GM19193 (cell line): ENCODE results near the gene PEAK3.

Source experiments
- POLR2A ChIP-seq: IDR thresholded peaks from 4 replicates; pipeline ENCODE4 v1.6.1; 2011; ENCODE audit not compliant: insufficient read depth, insufficient read length; ENCODE audit errors: extremely low read depth

Gene PEAK3

GRCh38 chr19:2271234-2272103 is 10.5 kb downstream of the PEAK3 start:
- no peak for TF ChIP-seq POLR2A

- peak; percentile 30 for TF ChIP-seq POLR2A
These were observed 11.3 kb downstream of the PEAK3 start for GRCh38 chr19:2270423-2271233.

- TF ChIP-seq POLR2A, result no peak
These were observed 11.9 kb downstream of the PEAK3 start for GRCh38 chr19:2270157-2270422.

GRCh38 chr19:2269244-2270156 is 12.5 kb downstream of the PEAK3 start:
- TF ChIP-seq POLR2A, result peak; percentile 99

- TF ChIP-seq POLR2A, result no peak
These were observed 13.1 kb downstream of the PEAK3 start for GRCh38 chr19:2268861-2269243.

- TF ChIP-seq POLR2A, result no peak
These were observed 13.5 kb downstream of the PEAK3 start for GRCh38 chr19:2268480-2268830.

- no peak for TF ChIP-seq POLR2A
These were observed 15.6 kb downstream of the PEAK3 start for GRCh38 chr19:2266183-2266993.

- no peak for TF ChIP-seq POLR2A
These were observed 20.4 kb downstream of the PEAK3 start for GRCh38 chr19:2261438-2262172.

- no peak for TF ChIP-seq POLR2A
These were observed 21.6 kb downstream of the PEAK3 start for GRCh38 chr19:2260341-2260805.

GRCh38 chr19:2259336-2259735 is 22.6 kb downstream of the PEAK3 start:
- TF ChIP-seq POLR2A, result no peak

GRCh38 chr19:2255982-2256685 is 25.8 kb downstream of the PEAK3 start, which contains the start of gene JSRP1:
TSS of gene JSRP1 (minus strand) at chr19:2256417. CDS start at chr19:2255314, 1,103 bp downstream.
- no peak for TF ChIP-seq POLR2A

- TF ChIP-seq POLR2A, result no peak
These were observed 26.7 kb downstream of the PEAK3 start for GRCh38 chr19:2255112-2255845.
